BJ (cell line): Measurements from ENCODE around the gene GALNT2. TPM values are rescaled to one million over a fixed set of nuclear protein-coding genes. Genes with fewer than 3 reads are reported as not detected.

Experiments used
- CTCF ChIA-PET: fragments of 350-600 bp; formaldehyde crosslinking; extraction: SDS; loops from one replicate; lab custom pipeline; 2021; ENCODE audit warnings: antibody characterized with exemption, inconsistent platforms; lab: Yijun Ruan, JAX
- POLR2A ChIA-PET: fragments of 300-600 bp; sonication (Branson Sonifier 250); formaldehyde crosslinking; extraction: SDS; loops from one replicate; lab custom pipeline; 2021; ENCODE audit warnings: antibody characterized with exemption; lab: Charles Lee
- DNase-seq: peaks from one replicate; pipeline ENCODE4 v3.0.0-alpha.2; 2011; ENCODE audit warnings: low read depth
- H3K27me3 ChIP-seq: 2 replicates; pipeline ENCODE4 v1.6.0; 2011; ENCODE audit warnings: low read length; ENCODE audit not compliant: control insufficient read depth, insufficient read depth
- H3K36me3 ChIP-seq: 2 replicates; pipeline ENCODE4 v1.5.1; 2011; ENCODE audit warnings: low read length; ENCODE audit not compliant: control insufficient read depth, insufficient read depth
- H3K4me3 ChIP-seq: 2 replicates; pipeline ENCODE4 v1.5.1; 2011; ENCODE audit warnings: low read depth, mild to moderate bottlenecking, control low read depth, low read length
- polyA plus RNA-seq: library from polyadenylated mRNA; depleted of rRNA; stranded (reverse); fragments of >200 nt; gene quantifications from 2 replicates; pipeline ENCODE4 v1.2.3, GENCODE V29; 2011
- TF ChIP-seq, protein P1 (sequence below): IDR thresholded peaks from 2 replicates; pipeline ENCODE4 v1.5.1; 2011; ENCODE audit warnings: low read depth, mild to moderate bottlenecking, control low read depth, inconsistent platforms, low read length, moderate library complexity; ENCODE audit not compliant: insufficient read depth

Gene GALNT2
- polyA plus RNA-seq, 1 experiment, result 90.9 TPM

DNA sequence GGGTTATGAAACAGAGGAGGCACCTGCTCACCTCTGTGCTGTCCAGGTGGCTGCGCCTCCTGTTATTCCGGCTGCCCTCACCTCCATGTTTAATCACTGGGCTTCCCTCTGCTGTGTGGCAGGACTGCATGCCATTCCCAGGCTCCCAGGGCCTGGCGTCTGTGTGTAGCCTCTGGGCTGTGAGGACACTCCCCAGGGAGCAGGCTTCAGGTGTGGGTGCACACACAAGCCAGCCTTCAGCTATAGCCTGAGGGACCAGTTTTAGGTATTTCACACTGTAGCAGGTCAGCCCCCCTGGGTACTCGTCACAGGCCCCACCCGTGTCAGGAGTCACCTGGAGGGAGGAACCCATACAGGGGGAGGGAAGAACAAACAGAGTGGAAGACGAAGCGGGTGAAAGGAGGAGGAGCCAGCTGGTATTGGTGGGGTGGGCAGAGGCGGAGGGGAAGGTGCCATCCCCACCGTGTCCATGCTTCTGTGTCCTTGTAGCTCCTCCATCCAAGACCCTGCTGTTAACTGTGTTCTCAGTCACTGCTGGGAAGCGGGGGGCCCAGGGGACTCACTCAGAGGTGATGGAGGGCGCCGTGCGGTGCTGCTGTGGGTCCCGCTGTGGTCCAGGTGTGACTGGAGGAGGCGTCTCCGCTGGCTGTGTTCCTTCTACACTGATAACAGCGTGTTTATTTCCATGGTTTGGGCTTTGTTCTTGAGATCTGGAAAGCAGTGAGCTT, 200.5 kb downstream of the GALNT2 start:
- POLR2A ChIA-PET, result no interaction called here
- DNase-seq, result no peak
- peaks cover 36% of the 10 kb centered on the region for H3K36me3 ChIP-seq
- CTCF ChIA-PET, result interaction anchor here (1.0 kb wide), 2 partner anchors 201 to 295 kb away, joined by 3 read pairs; partner anchors contain the start of gene GALNT2
- no peaks in the 10 kb centered on the region for H3K27me3 ChIP-seq
- TF ChIP-seq, protein P1, sequence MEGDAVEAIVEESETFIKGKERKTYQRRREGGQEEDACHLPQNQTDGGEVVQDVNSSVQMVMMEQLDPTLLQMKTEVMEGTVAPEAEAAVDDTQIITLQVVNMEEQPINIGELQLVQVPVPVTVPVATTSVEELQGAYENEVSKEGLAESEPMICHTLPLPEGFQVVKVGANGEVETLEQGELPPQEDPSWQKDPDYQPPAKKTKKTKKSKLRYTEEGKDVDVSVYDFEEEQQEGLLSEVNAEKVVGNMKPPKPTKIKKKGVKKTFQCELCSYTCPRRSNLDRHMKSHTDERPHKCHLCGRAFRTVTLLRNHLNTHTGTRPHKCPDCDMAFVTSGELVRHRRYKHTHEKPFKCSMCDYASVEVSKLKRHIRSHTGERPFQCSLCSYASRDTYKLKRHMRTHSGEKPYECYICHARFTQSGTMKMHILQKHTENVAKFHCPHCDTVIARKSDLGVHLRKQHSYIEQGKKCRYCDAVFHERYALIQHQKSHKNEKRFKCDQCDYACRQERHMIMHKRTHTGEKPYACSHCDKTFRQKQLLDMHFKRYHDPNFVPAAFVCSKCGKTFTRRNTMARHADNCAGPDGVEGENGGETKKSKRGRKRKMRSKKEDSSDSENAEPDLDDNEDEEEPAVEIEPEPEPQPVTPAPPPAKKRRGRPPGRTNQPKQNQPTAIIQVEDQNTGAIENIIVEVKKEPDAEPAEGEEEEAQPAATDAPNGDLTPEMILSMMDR, result no peak
- H3K4me3 ChIP-seq, result no peak overlapping the region

GRCh38 chr1:230268371-230269170, 201.5 kb downstream of the GALNT2 start:
- DNase-seq, result no peak
- TF ChIP-seq, protein P1, result peak; percentile 84
- POLR2A ChIA-PET, result no interaction called here
- Histone ChIP-seq H3K4me3 (no peak overlapping the region), H3K27me3 (no peaks in the 10 kb centered on the region), H3K36me3 (peaks cover 30% of the 10 kb centered on the region)
- CTCF ChIA-PET, result interaction anchor here (0.6 to 1.0 kb wide), 4 partner anchors 195 to 367 kb away, joined by 3 to 4 read pairs (median 3); partner anchors contain the start of gene GALNT2

GRCh38 chr1:230270185-230270558, 203.1 kb downstream of the GALNT2 start:
- no peak for DNase-seq
- peaks cover 16% of the 10 kb centered on the region for H3K36me3 ChIP-seq
- POLR2A ChIA-PET, result no interaction called here
- H3K27me3 ChIP-seq, result no peaks in the 10 kb centered on the region
- H3K4me3 ChIP-seq, result no peak overlapping the region
- CTCF ChIA-PET, result interaction anchor here (0.7 to 2.0 kb wide), 7 partner anchors 9 to 609 kb away, joined by 3 to 10 read pairs (median 4); no protein-coding TSS in a partner anchor
- TF ChIP-seq, protein P1, result no peak

GRCh38 chr1:230270559-230271281, 203.7 kb downstream of the GALNT2 start:
- Histone ChIP-seq H3K36me3 (peaks cover 12% of the 10 kb centered on the region), H3K4me3 (no peak overlapping the region), H3K27me3 (no peaks in the 10 kb centered on the region)
- ChIA-PET POLR2A (no interaction called here), CTCF (interaction anchor here (0.7 to 2.0 kb wide), 4 partner anchors 9 to 609 kb away, joined by 3 to 10 read pairs (median 4); no protein-coding TSS in a partner anchor)
- TF ChIP-seq, protein P1, result no peak
- DNase-seq, result no peak
